ENCODE results near the gene RAB44.

The RAB44 gene

DNA sequence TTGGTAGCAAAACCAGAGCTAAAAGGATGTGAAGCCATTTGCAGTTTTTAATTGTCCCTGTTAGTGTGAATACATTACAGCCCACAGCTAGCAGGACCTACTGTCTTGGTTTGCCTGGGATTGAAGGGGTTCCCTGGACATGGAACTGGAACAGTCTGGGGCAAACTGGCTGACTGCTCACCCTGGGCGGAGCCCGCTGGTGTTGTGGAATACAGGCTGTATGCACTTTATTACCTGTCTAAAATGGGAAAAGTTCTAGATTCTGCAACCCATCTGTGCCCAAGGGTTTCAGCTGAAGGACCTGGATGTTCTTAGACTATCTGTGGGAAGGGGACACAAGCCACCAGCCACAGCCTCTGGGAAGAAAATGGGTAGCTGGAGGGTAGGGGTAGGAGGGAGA lies 31.3 kb upstream of the RAB44 start:
- peaks cover 51% of the 10 kb centered on the region for H3K4me1 Mint-ChIP-seq
- peaks cover 6% of the 10 kb centered on the region for H3K27me3 Mint-ChIP-seq (ENCODE audit: low read depth, poor library complexity)
- peak overlapping the region; percentile 99 for H3K27ac Mint-ChIP-seq

DNA sequence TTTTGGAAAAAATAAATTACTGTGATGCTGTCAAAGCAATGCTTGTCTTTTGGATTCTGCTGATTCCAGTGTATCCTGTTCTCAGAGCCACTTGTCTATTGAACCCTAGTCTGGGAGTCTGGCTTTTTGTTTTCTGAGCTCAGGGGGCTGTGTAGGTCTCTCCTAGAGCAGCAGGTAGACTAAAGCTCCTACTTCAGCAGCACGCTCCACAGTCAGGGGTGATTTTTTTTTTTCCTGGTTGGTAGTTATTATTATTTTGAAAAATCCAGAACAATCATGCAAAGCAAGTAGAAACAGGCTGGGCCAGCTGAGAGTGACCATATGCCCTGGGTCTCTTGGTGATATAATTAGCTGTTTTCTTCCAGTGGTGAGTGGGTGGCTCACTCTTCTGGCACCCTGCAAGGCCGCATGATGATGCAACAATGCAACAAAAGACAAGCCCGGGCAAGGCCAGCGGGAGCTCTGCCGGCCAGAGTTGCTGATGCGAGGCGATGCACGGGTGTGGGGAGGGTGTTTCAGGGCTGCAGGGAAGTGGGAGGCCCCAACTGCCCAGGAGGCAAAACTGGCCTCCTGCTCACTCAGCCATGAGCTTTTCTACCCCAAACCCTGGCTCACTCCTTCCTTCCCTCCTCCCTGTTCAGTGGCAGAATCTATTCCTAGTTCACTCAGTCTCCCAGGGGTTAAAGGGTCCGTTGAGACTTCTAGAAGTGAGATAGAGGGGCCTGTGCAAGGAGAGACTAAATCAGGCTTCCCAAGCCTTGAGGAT lies 30.6 kb upstream of the RAB44 start:
- H3K4me3 Mint-ChIP-seq: peak overlapping the region; percentile 54
- peak; percentile 69 for DNase-seq

More for the DNA sequence above, 31.3 kb upstream of the RAB44 start:
- no peak for DNase-seq
- no peaks in the 10 kb centered on the region for H3K36me3 Mint-ChIP-seq (ENCODE audit: low read depth)
- no peaks in the 10 kb centered on the region for H3K9me3 Mint-ChIP-seq
- no peak overlapping the region for H3K4me3 Mint-ChIP-seq
- TF ChIP-seq, protein P1, sequence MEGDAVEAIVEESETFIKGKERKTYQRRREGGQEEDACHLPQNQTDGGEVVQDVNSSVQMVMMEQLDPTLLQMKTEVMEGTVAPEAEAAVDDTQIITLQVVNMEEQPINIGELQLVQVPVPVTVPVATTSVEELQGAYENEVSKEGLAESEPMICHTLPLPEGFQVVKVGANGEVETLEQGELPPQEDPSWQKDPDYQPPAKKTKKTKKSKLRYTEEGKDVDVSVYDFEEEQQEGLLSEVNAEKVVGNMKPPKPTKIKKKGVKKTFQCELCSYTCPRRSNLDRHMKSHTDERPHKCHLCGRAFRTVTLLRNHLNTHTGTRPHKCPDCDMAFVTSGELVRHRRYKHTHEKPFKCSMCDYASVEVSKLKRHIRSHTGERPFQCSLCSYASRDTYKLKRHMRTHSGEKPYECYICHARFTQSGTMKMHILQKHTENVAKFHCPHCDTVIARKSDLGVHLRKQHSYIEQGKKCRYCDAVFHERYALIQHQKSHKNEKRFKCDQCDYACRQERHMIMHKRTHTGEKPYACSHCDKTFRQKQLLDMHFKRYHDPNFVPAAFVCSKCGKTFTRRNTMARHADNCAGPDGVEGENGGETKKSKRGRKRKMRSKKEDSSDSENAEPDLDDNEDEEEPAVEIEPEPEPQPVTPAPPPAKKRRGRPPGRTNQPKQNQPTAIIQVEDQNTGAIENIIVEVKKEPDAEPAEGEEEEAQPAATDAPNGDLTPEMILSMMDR (IDR thresholded peaks at IDR 0.05): no peak

DNA sequence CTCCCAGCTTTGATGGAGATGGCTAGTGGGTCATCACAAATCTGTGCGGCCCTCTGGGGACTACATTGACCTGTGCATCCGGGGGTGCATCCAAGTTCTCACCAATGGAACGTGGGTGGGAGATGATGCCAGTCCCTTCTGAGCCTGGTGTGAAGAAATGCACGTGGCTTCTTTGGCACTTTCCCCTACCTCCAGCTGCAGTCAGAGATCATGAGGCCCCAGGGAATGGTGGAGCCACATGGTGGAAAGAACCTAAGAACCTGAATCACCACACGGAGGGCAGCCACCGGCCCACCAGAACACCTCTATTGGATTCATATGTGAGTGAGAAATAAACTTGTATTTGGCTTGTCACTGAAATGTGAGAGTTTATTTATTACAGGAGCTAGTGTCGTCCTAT lies 29.0 kb upstream of the RAB44 start:
- H3K9me3 Mint-ChIP-seq: no peaks in the 10 kb centered on the region
- peaks cover 53% of the 10 kb centered on the region for H3K4me1 Mint-ChIP-seq
- no peak overlapping the region for H3K4me3 Mint-ChIP-seq

More for the DNA sequence above, 30.6 kb upstream of the RAB44 start:
- Mint-ChIP-seq H3K4me1 (peaks cover 51% of the 10 kb centered on the region), H3K27me3 (ENCODE audit: low read depth, poor library complexity) (peaks cover 6% of the 10 kb centered on the region), H3K36me3 (ENCODE audit: low read depth) (no peaks in the 10 kb centered on the region), H3K9me3 (no peaks in the 10 kb centered on the region), H3K27ac (peak overlapping the region; percentile 99)
- TF ChIP-seq, protein P1 (IDR thresholded peaks at IDR 0.05): no peak

DNA sequence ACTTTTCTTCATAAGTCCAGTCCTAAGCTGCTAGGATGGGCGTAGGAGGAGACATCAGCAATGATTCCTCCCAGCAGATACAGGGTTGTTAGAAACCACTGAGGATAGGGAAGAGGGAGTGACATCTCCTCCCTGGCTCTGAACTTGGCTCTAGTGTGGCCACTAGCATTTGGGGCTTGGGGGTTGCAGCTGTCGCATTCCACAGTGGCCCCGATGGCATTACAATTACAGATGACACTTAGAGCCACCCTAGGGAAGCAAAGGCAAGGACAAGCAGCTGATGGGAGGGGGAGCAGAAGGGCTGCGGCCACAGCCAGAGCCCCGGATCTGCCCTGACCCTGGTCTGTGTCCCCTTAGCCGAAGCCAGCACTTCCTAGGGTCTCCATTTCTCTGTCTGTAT lies 28.6 kb upstream of the RAB44 start:
- no peak overlapping the region for H3K27ac Mint-ChIP-seq
- H3K27me3 Mint-ChIP-seq (ENCODE audit: low read depth, poor library complexity): peaks cover 3% of the 10 kb centered on the region
- peak overlapping the region; percentile 34 for H3K4me3 Mint-ChIP-seq
- H3K36me3 Mint-ChIP-seq (ENCODE audit: low read depth): no peaks in the 10 kb centered on the region
- no peaks in the 10 kb centered on the region for H3K9me3 Mint-ChIP-seq
- DNase-seq: no peak
- peaks cover 57% of the 10 kb centered on the region for H3K4me1 Mint-ChIP-seq
- TF ChIP-seq, protein P1 (IDR thresholded peaks at IDR 0.05): no peak

More for the DNA sequence above, 29.0 kb upstream of the RAB44 start:
- TF ChIP-seq, protein P1 (IDR thresholded peaks at IDR 0.05): no peak
- peaks cover 3% of the 10 kb centered on the region for H3K27me3 Mint-ChIP-seq (ENCODE audit: low read depth, poor library complexity)
- no peaks in the 10 kb centered on the region for H3K36me3 Mint-ChIP-seq (ENCODE audit: low read depth)
- no peak for DNase-seq
- no peak overlapping the region for H3K27ac Mint-ChIP-seq

DNA sequence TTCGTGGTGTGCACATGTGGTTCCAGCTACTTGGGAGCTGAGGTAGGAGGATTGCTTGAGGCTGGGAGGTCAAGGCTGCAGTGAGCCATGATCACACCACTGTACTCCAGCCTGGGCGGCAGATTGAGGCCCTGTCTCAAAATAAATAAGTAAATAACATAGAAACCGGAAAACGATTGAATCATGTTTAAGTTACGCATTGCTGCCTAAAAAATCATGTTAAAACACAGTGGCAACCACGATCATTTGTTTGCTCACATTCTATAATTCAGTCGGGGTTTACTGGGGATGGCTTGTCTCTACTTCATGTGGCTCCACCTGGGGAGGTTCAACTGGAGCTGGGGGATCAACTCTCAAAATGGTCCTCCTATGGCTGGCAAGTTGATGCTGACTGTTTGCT lies 27.4 kb upstream of the RAB44 start:
- Mint-ChIP-seq H3K36me3 (ENCODE audit: low read depth) (no peaks in the 10 kb centered on the region), H3K9me3 (no peaks in the 10 kb centered on the region), H3K27ac (no peak overlapping the region), H3K4me3 (no peak overlapping the region), H3K27me3 (ENCODE audit: low read depth, poor library complexity) (peaks cover 3% of the 10 kb centered on the region), H3K4me1 (peaks cover 62% of the 10 kb centered on the region)
- TF ChIP-seq, protein P1 (IDR thresholded peaks at IDR 0.05): no peak
- no peak for DNase-seq
